ENCODE data around the gene TTC3.
"Not testable (repeated sequence)": the region's sequence is repeated elsewhere in the genome, so short reads cannot be mapped to it uniquely, and the experiment has no call there.

TTC3 gene

GRCh38 chr21:37085726-37086125 is 12.7 kb downstream of the TTC3 start:
- Histone ChIP-seq H3K27ac (ENCODE audit: low read depth, low read length) (no peak overlapping the region), H3K9me3 (ENCODE audit: control insufficient read depth in 5 of 5, low read length in 5 of 5) (no peaks in the 10 kb centered on the region), H3K36me3 (ENCODE audit: control insufficient read depth in 5 of 5, insufficient read depth in 5 of 5, low read length in 5 of 5) (peaks cover 0 to 3% (median 0%) of the 10 kb centered on the region in 5 donors), H3K4me3 (ENCODE audit: low read depth in 1 of 5, low read length in 5 of 5) (no peak overlapping the region), H3K27me3 (ENCODE audit: control insufficient read depth in 5 of 5, insufficient read depth in 4 of 5, low read length in 5 of 5) (no peaks in the 10 kb centered on the region), H3K9ac (ENCODE audit: low read length in 5 of 5) (no peak overlapping the region), H3K4me1 (ENCODE audit: control insufficient read depth in 5 of 5, insufficient read depth in 5 of 5, low read length in 5 of 5) (peaks cover 0 to 30% (median 6%) of the 10 kb centered on the region in 5 donors)

DNA sequence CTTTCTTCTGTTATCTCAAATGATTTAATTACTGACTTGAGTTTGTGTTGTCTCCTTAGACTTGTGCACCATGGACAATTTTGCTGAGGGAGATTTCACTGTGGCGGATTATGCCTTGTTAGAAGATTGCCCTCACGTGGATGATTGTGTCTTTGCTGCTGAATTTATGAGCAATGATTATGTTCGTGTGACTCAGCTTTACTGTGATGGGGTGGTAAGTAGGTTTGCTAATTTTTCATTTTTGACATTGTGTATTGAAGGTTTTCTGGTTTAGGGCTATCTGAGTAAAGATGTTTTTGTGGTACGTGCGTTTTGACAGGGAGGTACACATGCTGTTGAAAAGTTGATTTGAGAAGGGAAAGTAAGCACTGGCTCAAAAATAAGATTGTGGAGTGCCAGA is 14.1 kb downstream of the TTC3 start:
- no peaks in the 10 kb centered on the region for H3K9me3 ChIP-seq (ENCODE audit: control insufficient read depth in 5 of 5, low read length in 5 of 5)
- H3K9ac ChIP-seq (ENCODE audit: low read length in 5 of 5) = no peak overlapping the region
- peaks cover 0 to 12% (median 2%) of the 10 kb centered on the region in 5 donors for H3K36me3 ChIP-seq (ENCODE audit: control insufficient read depth in 5 of 5, insufficient read depth in 5 of 5, low read length in 5 of 5)
- no peaks in the 10 kb centered on the region for H3K27me3 ChIP-seq (ENCODE audit: control insufficient read depth in 5 of 5, insufficient read depth in 4 of 5, low read length in 5 of 5)
- H3K4me3 ChIP-seq (ENCODE audit: low read depth in 1 of 5, low read length in 5 of 5) = no peak overlapping the region
- H3K27ac ChIP-seq (ENCODE audit: low read depth, low read length) = peak overlapping the region; percentile 17
- peaks cover 0 to 30% (median 6%) of the 10 kb centered on the region in 5 donors for H3K4me1 ChIP-seq (ENCODE audit: control insufficient read depth in 5 of 5, insufficient read depth in 5 of 5, low read length in 5 of 5)

DNA sequence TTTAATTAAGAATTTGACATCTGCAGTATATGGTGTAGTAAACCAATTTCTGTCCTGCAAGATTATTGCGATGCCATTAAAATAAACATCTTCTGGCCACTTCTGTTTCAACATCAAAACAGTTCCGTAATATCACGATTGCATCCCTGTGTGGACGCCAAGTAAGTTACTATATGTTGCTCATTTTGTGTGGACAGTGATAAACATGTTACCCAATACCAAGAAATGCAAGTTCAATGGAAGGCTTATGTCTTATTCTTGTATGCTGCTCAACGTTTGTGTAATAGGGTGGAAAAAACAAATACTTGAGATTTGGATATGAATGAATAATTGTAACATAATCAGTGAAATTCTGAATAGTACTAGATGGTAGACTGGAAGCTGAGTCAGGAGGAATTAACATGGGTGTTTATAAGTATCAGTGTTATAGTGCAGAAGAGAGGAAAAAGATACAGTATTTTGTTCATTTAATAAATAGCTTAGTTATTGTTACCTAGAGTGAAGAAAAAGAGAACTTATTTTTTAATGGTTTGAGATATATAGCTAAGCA is 15.2 kb downstream of the TTC3 start:
- no peaks in the 10 kb centered on the region for H3K9me3 ChIP-seq (ENCODE audit: control insufficient read depth in 5 of 5, low read length in 5 of 5)
- H3K36me3 ChIP-seq (ENCODE audit: control insufficient read depth in 5 of 5, insufficient read depth in 5 of 5, low read length in 5 of 5) = peaks cover 0 to 14% (median 4%) of the 10 kb centered on the region in 5 donors
- peaks cover 0 to 20% (median 1%) of the 10 kb centered on the region in 5 donors for H3K4me1 ChIP-seq (ENCODE audit: control insufficient read depth in 5 of 5, insufficient read depth in 5 of 5, low read length in 5 of 5)
- H3K27ac ChIP-seq (ENCODE audit: low read depth, low read length) = no peak overlapping the region
- H3K27me3 ChIP-seq (ENCODE audit: control insufficient read depth in 5 of 5, insufficient read depth in 4 of 5, low read length in 5 of 5) = no peaks in the 10 kb centered on the region
- no peak overlapping the region for H3K4me3 ChIP-seq (ENCODE audit: low read depth in 1 of 5, low read length in 5 of 5)
- H3K9ac ChIP-seq (ENCODE audit: low read length in 5 of 5) = no peak overlapping the region

DNA sequence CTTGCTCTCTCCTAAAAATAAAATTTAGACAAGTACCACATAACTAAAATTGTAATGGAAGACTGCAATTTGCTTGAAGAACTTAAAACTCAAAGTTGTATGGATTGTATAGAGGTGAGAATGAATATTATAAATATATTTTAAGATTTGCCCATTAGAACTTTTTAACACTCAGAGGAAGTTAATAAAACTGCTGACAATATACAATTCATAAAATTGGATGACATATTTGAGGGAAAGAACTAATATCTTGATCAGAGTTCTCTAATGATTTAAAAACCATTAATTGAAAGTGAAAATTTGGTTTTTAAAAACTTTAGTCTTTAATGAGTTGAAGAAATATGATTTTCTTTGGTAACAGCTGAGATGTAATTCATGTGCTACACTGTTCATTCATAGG is 20.9 kb downstream of the TTC3 start:
- Histone ChIP-seq H3K4me1 (ENCODE audit: control insufficient read depth in 5 of 5, insufficient read depth in 5 of 5, low read length in 5 of 5) (no peaks in the 10 kb centered on the region), H3K27ac (ENCODE audit: low read depth, low read length) (no peak overlapping the region), H3K9ac (ENCODE audit: low read length in 5 of 5) (no peak overlapping the region), H3K9me3 (ENCODE audit: control insufficient read depth in 5 of 5, low read length in 5 of 5) (no peaks in the 10 kb centered on the region), H3K4me3 (ENCODE audit: low read depth in 1 of 5, low read length in 5 of 5) (no peak overlapping the region), H3K27me3 (ENCODE audit: control insufficient read depth in 5 of 5, insufficient read depth in 4 of 5, low read length in 5 of 5) (no peaks in the 10 kb centered on the region), H3K36me3 (ENCODE audit: control insufficient read depth in 5 of 5, insufficient read depth in 5 of 5, low read length in 5 of 5) (peaks cover 29 to 48% (median 38%) of the 10 kb centered on the region in 5 donors)

GRCh38 chr21:37095821-37096220 is 22.8 kb downstream of the TTC3 start:
- Histone ChIP-seq H3K27ac (ENCODE audit: low read depth, low read length) (no peak overlapping the region), H3K27me3 (ENCODE audit: control insufficient read depth in 5 of 5, insufficient read depth in 4 of 5, low read length in 5 of 5) (no peaks in the 10 kb centered on the region), H3K4me3 (ENCODE audit: low read depth in 1 of 5, low read length in 5 of 5) (no peak overlapping the region), H3K4me1 (ENCODE audit: control insufficient read depth in 5 of 5, insufficient read depth in 5 of 5, low read length in 5 of 5) (no peaks in the 10 kb centered on the region), H3K36me3 (ENCODE audit: control insufficient read depth in 5 of 5, insufficient read depth in 5 of 5, low read length in 5 of 5) (peaks cover 33 to 57% (median 43%) of the 10 kb centered on the region in 5 donors), H3K9me3 (ENCODE audit: control insufficient read depth in 5 of 5, low read length in 5 of 5) (no peaks in the 10 kb centered on the region), H3K9ac (ENCODE audit: low read length in 5 of 5) (no peak overlapping the region)

DNA sequence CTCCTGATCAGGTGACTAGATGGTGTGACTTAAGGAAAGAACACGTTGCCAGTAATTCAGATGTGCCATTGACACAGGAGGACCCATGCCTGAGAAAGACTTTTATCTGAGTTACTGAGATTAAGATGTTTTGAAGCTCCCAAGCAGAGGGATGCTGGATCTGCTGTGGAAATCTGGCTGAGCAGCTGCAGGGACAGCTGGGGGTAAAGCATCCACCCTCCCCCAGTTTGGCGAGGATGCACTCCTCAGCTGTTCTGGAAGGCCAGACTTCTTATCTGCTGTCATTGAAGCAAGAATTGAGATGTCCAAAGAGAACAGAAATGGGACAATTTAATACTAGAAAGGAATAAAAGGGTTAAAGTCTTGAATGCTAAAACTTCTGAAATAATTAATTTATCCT is 25.7 kb downstream of the TTC3 start:
- H3K9me3 ChIP-seq (ENCODE audit: control insufficient read depth in 5 of 5, low read length in 5 of 5) = no peaks in the 10 kb centered on the region
- H3K27me3 ChIP-seq (ENCODE audit: control insufficient read depth in 5 of 5, insufficient read depth in 4 of 5, low read length in 5 of 5) = no peaks in the 10 kb centered on the region
- H3K27ac ChIP-seq (ENCODE audit: low read depth, low read length) = no peak overlapping the region
- H3K9ac ChIP-seq (ENCODE audit: low read length in 5 of 5) = no peak overlapping the region
- peaks cover 33 to 52% (median 39%) of the 10 kb centered on the region in 5 donors for H3K36me3 ChIP-seq (ENCODE audit: control insufficient read depth in 5 of 5, insufficient read depth in 5 of 5, low read length in 5 of 5)
- no peak overlapping the region for H3K4me3 ChIP-seq (ENCODE audit: low read depth in 1 of 5, low read length in 5 of 5)
- H3K4me1 ChIP-seq (ENCODE audit: control insufficient read depth in 5 of 5, insufficient read depth in 5 of 5, low read length in 5 of 5) = no peaks in the 10 kb centered on the region

GRCh38 chr21:37100316-37100715 is 27.3 kb downstream of the TTC3 start:
- H3K27ac ChIP-seq (ENCODE audit: low read depth, low read length) = no peak overlapping the region
- H3K4me3 ChIP-seq (ENCODE audit: low read depth in 1 of 5, low read length in 5 of 5) = no peak overlapping the region
- no peak overlapping the region for H3K9ac ChIP-seq (ENCODE audit: low read length in 5 of 5)
- H3K27me3 ChIP-seq (ENCODE audit: control insufficient read depth in 5 of 5, insufficient read depth in 4 of 5, low read length in 5 of 5) = no peaks in the 10 kb centered on the region
- H3K9me3 ChIP-seq (ENCODE audit: control insufficient read depth in 5 of 5, low read length in 5 of 5) = no peaks in the 10 kb centered on the region
- no peaks in the 10 kb centered on the region for H3K4me1 ChIP-seq (ENCODE audit: control insufficient read depth in 5 of 5, insufficient read depth in 5 of 5, low read length in 5 of 5)
- peaks cover 32 to 46% (median 37%) of the 10 kb centered on the region in 5 donors for H3K36me3 ChIP-seq (ENCODE audit: control insufficient read depth in 5 of 5, insufficient read depth in 5 of 5, low read length in 5 of 5)

- H3K4me3 ChIP-seq (ENCODE audit: low read depth in 1 of 5, low read length in 5 of 5) = no peak overlapping the region
- no peak overlapping the region for H3K9ac ChIP-seq (ENCODE audit: low read length in 5 of 5)
- no peaks in the 10 kb centered on the region for H3K4me1 ChIP-seq (ENCODE audit: control insufficient read depth in 5 of 5, insufficient read depth in 5 of 5, low read length in 5 of 5)
- no peak overlapping the region for H3K27ac ChIP-seq (ENCODE audit: low read depth, low read length)
- peaks cover 21 to 35% (median 31%) of the 10 kb centered on the region in 5 donors for H3K36me3 ChIP-seq (ENCODE audit: control insufficient read depth in 5 of 5, insufficient read depth in 5 of 5, low read length in 5 of 5)
- H3K9me3 ChIP-seq (ENCODE audit: control insufficient read depth in 5 of 5, low read length in 5 of 5) = no peaks in the 10 kb centered on the region
- H3K27me3 ChIP-seq (ENCODE audit: control insufficient read depth in 5 of 5, insufficient read depth in 4 of 5, low read length in 5 of 5) = no peaks in the 10 kb centered on the region
These were observed 28.3 kb downstream of the TTC3 start for GRCh38 chr21:37101384-37101783.

DNA sequence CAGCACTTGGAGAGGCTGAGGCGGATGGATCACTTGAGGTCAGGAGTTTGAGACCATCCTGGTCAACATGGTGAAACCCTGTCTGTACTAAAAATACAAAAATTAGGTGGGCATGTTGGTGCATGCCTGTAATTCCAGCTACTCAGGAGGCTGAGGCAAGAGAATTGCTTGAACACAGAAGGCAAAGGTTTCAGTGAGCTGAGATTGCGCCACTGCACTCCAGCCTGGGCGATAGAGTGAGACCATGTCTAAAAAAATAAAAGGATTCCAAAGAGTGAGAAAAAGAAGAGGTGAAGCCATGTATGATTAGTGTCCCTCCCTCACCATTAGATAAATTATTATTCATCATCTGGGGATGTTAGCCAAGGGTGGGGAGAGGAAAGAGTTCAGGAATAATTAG is 29.7 kb downstream of the TTC3 start:
- not testable (repeated sequence) for H3K4me3 ChIP-seq (ENCODE audit: low read depth in 1 of 5, low read length in 5 of 5); H3K9me3 ChIP-seq (ENCODE audit: control insufficient read depth in 5 of 5, low read length in 5 of 5); H3K27ac ChIP-seq (ENCODE audit: low read depth, low read length); H3K9ac ChIP-seq (ENCODE audit: low read length in 5 of 5); H3K27me3 ChIP-seq (ENCODE audit: control insufficient read depth in 5 of 5, insufficient read depth in 4 of 5, low read length in 5 of 5); H3K4me1 ChIP-seq (ENCODE audit: control insufficient read depth in 5 of 5, insufficient read depth in 5 of 5, low read length in 5 of 5)
- peaks cover 11 to 23% (median 20%) of the 10 kb centered on the region in 5 donors for H3K36me3 ChIP-seq (ENCODE audit: control insufficient read depth in 5 of 5, insufficient read depth in 5 of 5, low read length in 5 of 5)

GRCh38 chr21:37106998-37107397 is 33.9 kb downstream of the TTC3 start:
- Histone ChIP-seq H3K36me3 (ENCODE audit: control insufficient read depth in 5 of 5, insufficient read depth in 5 of 5, low read length in 5 of 5) (peaks cover 0 to 10% (median 8%) of the 10 kb centered on the region in 5 donors), H3K4me1 (ENCODE audit: control insufficient read depth in 5 of 5, insufficient read depth in 5 of 5, low read length in 5 of 5) (no peaks in the 10 kb centered on the region), H3K27me3 (ENCODE audit: control insufficient read depth in 5 of 5, insufficient read depth in 4 of 5, low read length in 5 of 5) (no peaks in the 10 kb centered on the region), H3K9ac (ENCODE audit: low read length in 5 of 5) (no peak overlapping the region), H3K4me3 (ENCODE audit: low read depth in 1 of 5, low read length in 5 of 5) (no peak overlapping the region), H3K27ac (ENCODE audit: low read depth, low read length) (no peak overlapping the region), H3K9me3 (ENCODE audit: control insufficient read depth in 5 of 5, low read length in 5 of 5) (no peaks in the 10 kb centered on the region)

All from subcutaneous abdominal adipose tissue (tissue), 5 donors.